Lower leg skin (tissue), 3 donors: ENCODE measurements around the gene FBXL16.

Experiments
- CTCF ChIP-seq, 3 donors: fragments of 450-650 bp; IDR thresholded peaks; one replicate each; pipeline ENCODE4 v1.5.1; 2016; ENCODE audit warnings: antibody characterized with exemption in 3 of 3, mild to moderate bottlenecking in 3 of 3, moderate library complexity in 2 of 3
- POLR2A ChIP-seq, 2 donors: fragments of 450-650 bp; IDR thresholded peaks; one replicate each; pipeline ENCODE4 v1.6.1; 2016 to 2017; ENCODE audit warnings: antibody characterized with exemption in 2 of 2, mild to moderate bottlenecking in 1 of 2, moderate library complexity in 1 of 2

- TF ChIP-seq POLR2A (IDR thresholded peaks at IDR 0.05) (no peak), CTCF (IDR thresholded peaks at IDR 0.05) (no peak)
These were observed 28.0 kb upstream of the FBXL16 start for GRCh38 chr16:733382-734207.
